ENCODE measurements around the gene HIGD2A. TPM values are rescaled to one million over a fixed set of nuclear protein-coding genes. Genes with fewer than 3 reads are reported as not detected.
"Not testable (repeated sequence)": the region's sequence is repeated elsewhere in the genome, so short reads cannot be mapped to it uniquely, and the experiment has no call there.

The HIGD2A gene
- polyA plus RNA-seq, 3 donors = 90.0 to 250 (median 202) TPM

DNA sequence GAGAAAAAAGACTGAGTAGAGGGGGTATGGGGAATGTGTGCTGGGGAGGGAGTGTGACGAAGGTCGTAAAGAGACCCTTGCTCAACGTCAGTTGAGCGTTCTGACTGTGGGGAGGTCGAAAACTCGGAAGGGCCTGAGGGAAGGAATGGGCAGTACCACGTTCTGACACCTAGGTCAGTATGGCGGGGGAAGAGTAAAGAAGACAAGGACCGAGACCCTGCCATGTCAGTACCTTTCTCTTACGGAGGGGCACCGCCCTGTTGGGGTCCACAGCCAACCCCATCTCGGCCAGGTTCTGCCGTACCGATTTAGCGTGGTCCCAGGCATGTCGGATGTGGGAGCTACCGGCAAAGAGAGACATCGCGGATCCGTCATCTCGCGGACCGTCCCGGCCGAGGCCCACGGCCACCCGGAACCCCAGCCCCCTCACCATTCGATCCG, 528 bp upstream of the HIGD2A start:
- 0 to 1% (median 0%) methylated on average over 29 of the region's 29 CpGs for WGBS, 3 donors
- no peak overlapping the region for H3K27ac ChIP-seq (ENCODE audit: low read depth, low read length)

DNA sequence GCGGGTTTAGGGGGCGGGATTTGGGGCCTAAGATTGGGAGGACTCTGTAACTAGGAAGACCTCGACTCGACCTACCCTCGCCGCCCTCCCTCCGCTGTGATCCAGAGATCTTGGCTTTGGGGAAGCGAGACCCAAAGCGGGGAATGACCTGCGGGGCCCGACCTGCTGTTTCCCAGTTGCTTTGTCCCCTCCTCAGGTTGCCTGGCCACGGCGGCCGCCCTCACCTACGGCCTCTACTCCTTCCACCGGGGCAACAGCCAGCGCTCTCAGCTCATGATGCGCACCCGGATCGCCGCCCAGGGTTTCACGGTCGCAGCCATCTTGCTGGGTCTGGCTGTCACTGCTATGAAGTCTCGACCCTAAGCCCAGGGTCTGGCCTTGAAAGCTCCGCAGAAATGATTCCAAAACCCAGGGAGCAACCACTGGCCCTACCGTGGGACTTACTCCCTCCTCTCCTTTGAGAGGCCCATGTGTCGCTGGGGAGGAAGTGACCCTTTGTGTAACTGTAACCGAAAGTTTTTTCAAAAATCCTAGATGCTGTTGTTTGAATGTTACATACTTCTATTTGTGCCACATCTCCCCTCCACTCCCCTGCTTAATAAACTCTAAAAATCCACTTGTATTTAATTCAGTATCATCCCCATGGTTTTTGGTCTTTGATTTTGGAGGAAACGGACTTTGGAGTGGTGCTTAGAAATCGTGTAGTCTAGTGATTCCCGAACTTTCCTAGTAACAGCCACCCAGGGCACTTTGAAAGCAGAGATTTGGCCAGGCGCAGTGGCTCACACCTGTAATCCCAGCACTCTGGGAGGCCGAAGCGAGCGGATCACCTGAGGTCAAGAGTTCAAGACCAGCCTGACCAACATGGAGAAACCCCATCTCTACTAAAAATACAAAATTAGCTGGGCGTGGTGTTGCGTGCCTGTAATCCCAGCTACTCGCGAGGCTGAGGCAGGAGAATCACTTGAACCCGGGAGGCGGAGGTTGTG, 878 bp downstream of the HIGD2A start:
- 25 to 29% (median 28%) methylated on average over 40 to 41 of the region's 41 CpGs for WGBS, 3 donors
- H3K27ac ChIP-seq (ENCODE audit: low read depth, low read length) = peak overlapping the region; percentile 86

DNA sequence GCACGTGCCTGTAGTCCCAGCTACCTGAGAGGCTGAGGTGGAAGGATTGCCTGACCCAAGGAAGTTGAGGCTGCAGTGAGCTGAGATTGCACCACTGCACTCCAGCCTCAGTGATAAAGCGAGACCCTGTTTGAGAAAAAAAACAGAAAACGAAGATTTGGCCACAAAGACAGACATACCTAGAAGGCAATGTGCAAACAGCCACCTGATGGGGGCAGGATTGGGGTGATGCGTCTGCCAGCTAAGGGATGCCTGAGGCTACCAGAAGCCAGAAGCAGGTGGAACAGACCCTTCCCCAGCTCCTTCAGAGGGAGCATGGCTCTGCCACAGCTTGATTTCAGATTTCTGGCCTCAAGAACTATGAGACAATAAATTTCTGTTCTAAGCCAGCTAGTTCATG, 2.9 kb downstream of the HIGD2A start:
- no peak overlapping the region for H3K27ac ChIP-seq (ENCODE audit: low read depth, low read length)
- 73 to 92% (median 92%) methylated on average over 4 of the region's 4 CpGs for WGBS, 3 donors

DNA sequence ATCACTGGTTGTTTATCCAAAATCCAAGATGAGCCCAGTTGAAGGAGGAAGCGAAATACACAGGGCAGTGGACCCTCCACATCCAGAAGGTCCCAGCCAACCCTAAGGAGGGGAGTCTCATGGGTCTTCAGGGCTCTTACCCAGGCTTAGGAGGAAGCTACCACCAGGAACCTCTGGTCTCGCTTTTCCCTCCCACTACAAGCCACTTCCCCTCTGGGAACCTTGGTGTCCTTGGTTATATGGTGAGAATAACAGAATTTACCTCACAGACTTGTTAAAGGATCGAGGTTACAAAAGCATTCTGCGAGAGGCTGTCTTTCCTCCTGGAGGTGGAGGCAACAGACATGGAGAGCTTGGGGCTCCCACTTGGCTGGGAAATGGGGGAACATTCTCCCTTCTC, 3.4 kb downstream of the HIGD2A start:
- H3K27ac ChIP-seq (ENCODE audit: low read depth, low read length) = no peak overlapping the region
- 70 to 96% (median 71%) methylated on average over 4 of the region's 4 CpGs for WGBS, 3 donors

DNA sequence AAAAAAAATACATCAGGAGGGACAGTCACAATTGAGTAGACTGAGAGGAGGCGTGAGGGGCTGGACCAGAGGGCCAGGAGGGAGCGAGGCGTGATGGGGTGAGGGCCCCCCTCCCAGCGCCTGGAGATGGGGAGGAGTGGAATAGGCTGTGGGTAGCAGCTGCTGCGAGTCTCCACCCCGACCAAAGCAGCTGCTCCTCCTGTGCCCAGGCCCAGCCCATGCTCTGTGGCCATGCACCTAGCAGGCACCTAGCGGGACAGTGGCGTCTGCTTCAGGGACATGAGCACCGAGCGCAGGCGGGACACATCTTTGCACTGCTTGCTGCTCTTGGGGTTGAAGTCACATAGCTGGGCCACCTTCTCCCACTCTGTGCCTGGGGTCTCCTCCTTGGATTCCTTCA, 4.0 kb downstream of the HIGD2A start:
- WGBS, 3 donors = 89 to 94% (median 91%) methylated on average over 11 of the region's 11 CpGs
- no peak overlapping the region for H3K27ac ChIP-seq (ENCODE audit: low read depth, low read length)

DNA sequence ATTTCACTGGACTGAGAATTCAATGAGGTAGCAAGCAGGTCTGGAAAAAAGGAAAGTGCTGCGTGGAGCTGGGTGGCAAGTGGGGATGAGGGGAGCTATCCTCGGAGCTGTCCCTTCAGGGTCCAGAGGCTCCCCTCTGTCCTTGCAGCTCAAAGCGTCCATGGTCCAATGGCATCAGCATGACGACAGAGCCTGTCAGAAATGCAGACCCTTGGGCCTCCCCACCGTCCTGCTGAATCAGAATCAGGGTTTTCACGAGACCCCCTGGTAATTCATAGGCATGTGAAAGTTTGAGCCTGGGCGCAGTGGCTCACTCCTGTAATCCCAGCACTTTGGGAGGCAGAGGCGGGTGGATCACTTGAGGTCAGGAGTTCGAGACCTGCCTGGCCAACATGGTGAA, 5.5 kb downstream of the HIGD2A start:
- 93 to 96% (median 95%) methylated on average over 9 of the region's 9 CpGs for WGBS, 3 donors
- no peak overlapping the region for H3K27ac ChIP-seq (ENCODE audit: low read depth, low read length)

DNA sequence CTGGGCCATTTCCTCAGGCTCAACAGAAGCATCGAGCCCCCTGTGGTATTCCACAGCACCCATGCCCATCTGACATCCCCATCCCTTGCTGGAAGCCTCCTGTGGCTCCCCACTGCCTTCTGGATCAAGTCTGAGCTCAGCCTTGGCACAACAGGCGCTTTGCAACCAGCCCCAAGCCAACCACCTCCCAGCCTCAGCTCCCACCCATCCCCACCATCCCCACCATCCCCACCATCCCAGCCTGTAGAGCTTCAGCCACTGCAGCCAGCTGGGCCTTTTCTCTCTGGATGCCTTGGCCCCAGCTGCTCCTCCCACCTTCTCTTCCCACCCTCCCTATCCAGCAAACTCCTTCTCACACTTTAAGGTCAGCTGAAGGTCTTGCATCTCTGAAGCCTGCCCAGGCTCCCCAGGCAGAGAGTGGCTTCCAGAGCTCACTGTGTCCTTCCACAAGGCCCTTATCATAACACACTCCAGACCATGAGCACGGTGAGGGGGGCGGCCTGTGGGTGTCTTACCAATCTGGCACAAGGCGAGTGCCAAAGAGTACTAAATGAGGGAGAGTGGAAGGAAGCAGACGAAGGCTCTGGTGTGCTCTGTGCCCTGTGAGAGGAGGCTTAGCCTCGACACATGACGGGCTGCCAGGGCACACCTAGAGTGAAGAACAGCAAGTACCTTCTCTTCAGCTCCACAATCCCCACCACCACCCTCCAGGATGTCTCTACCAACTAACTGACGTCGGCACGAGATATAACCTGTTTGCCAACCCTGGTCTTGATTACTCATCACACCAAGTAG, 6.5 kb downstream of the HIGD2A start:
- 66 to 83% (median 76%) methylated on average over 11 of the region's 11 CpGs for WGBS, 3 donors
- H3K27ac ChIP-seq (ENCODE audit: low read depth, low read length) = no peak overlapping the region

DNA sequence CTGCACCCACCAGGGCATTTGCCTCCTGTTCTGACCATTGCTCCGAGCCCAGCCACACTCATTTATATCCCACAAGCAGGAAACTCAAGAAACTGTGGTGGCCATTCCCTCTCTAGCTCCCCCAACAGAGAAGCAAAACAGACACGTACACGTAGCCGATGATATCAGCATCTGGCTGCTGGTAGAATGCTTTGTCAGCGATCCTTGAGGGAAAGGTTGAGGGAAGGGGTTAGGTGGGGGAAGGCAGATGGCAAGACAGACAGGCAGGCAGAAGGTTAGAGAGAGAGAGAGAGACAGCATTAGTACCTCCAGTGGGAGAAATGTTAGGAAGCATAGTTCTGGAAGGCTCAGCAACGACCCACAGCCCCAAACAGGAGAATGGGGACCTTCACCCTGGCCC, 7.8 kb downstream of the HIGD2A start:
- 55 to 77% (median 70%) methylated on average over 6 of the region's 6 CpGs for WGBS, 3 donors
- no peak overlapping the region for H3K27ac ChIP-seq (ENCODE audit: low read depth, low read length)

DNA sequence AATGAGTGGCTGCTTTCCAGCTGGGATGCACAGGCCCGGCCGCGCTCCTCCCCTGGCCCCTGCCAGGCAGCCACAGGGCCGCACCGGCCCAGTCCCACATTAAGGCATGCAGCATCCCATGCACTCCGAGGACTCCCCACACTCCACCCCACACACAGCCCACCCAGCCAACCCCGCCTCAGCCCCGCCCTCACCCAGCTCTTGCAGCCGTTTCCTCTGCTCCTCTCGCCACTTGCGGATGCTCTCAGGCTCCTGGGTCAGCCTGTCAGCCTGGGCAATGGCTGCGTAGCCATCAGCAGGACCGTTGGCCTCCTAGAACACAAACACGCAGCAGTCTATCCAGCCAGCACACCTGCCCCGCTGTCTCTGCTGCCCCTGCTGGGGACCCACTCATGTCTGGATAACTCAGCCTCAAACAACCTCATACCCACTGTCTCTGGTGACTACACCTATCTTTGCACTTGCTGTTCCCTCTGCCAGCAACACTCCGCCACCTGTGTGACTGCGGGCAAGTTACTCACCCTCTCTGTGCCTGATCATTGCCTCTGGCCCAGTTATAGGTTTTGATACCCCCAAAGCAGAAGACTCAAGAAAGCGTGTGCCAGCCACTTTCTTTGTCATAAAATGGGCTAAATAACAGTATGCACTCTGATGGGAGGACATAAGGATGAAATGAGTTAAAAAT, 9.3 kb downstream of the HIGD2A start:
- H3K27ac ChIP-seq (ENCODE audit: low read depth, low read length) = no peak overlapping the region
- WGBS, 3 donors = 93 to 95% (median 94%) methylated on average over 18 of the region's 18 CpGs

DNA sequence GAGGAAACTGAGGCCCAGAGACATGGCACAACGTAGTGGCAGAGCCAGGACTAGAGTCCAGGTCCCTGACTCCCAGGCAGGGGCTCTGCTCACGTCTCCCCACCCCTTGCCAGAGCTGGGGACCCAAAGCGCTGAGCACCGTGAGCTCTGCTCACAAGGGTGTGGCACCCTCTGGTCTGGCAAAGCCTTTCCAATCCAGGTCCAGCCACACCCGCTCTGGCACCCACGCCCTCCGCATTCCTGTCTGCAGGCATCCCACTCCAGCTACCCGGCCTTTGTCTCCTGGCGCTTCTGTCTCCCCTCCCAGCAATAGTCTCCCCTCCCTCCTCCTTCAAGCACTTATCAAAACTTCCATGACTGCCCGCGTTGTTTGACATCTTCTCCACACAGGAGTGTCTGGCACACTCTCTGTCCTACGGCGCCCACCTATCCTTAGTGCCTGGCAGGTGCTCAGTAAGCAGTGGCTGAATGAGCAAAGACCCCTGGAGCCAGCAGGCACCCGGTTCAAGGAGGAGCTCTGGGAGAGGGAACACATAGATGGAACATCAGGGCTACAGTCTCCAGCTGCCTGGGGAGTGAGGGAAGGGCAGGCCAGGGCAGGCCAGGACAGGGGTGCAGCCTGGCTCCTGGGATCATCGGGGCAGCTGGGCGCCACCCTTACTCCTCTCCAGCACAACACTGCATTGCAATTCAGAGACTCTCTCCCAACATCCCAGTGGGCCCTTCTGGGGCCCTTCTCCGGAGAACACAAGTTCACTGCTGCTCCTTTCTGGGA, 12.0 kb downstream of the HIGD2A start:
- WGBS, 3 donors = 75 to 82% (median 77%) methylated on average over 16 to 17 of the region's 17 CpGs
- no peak overlapping the region for H3K27ac ChIP-seq (ENCODE audit: low read depth, low read length)

DNA sequence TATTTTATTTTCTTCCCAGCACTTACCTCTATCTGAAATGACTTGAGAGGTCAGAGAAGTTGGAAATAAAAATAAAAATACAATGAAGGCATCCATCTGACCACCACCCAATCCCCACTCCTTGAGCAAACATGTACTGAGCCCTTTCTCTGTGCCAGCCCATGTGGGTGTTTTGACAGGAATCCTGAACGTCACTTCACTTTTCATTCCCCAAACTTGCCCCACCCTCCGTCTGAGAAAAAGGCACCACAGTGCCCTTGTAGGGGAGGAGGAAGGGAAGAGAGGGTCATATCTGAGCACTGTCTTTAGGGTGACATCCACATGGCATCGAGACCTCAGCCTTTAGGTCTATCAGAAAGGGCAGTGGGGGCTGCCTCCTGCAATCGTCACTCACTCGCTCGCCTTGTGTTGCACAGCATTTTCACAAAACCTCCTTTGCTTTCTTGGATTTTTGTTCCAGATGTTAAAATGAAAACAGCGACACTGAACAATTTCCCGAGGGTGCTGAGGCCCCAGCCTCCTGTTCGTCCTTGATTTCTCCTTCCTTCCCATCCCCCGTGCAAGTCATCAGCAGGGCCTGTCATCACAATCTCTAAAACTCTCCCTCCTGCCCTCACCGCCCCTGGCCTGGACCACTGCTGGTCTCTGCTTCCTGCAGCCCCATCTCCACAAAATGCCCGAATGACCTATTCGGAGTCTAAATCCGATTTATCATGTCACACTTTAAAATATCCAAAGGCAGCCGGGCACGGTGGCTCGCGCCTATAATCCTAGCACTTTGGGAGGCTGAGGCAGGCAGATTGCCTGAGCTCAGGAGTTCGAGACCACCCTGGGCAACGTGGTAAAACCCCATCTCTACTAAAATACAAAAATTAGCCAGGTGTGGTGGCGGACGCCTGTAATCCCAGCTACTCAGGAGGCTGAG, 13.0 kb downstream of the HIGD2A start:
- H3K27ac ChIP-seq (ENCODE audit: low read depth, low read length) = no peak overlapping the region
- WGBS, 3 donors = 89 to 91% (median 90%) methylated on average over 22 of the region's 22 CpGs

DNA sequence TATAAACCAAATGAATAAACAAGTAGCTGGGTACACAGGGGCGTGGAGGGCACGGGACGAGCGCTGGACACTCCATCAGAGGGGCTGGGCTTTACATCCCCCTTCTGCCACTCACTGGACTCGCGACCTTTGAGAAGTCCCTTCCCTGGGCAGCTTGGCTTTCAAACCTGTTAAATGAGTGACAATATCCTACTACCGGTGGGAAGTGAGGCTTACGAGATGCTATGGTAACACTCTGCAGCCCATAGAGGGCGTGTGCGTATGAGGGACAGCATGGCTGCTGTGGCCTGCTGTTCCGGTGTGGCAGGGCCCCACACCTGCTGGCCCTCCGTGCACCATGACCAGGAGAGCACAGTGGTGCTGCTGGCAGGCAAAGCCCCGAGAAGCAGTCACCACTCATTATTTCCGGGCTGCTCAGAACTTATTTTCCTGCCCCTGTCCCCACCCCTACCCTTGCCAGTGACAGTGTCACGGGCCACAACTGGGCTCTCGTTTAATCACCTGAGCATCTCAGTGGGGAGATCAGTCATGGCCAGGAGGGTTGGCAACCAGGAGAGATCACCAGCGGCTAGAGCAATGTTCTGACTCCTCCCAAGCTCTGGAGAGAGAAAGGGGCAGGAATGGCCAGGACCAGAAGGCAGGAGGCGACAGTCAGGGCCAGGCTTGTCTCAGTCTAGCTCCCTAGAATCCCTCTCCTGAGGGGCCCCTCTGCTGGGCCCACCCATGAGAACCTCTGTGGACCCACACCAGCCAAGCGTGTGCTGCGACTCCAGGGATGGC, 17.3 kb downstream of the HIGD2A start:
- no peak overlapping the region for H3K27ac ChIP-seq (ENCODE audit: low read depth, low read length)
- 90 to 92% (median 91%) methylated on average over 20 of the region's 20 CpGs for WGBS, 3 donors

DNA sequence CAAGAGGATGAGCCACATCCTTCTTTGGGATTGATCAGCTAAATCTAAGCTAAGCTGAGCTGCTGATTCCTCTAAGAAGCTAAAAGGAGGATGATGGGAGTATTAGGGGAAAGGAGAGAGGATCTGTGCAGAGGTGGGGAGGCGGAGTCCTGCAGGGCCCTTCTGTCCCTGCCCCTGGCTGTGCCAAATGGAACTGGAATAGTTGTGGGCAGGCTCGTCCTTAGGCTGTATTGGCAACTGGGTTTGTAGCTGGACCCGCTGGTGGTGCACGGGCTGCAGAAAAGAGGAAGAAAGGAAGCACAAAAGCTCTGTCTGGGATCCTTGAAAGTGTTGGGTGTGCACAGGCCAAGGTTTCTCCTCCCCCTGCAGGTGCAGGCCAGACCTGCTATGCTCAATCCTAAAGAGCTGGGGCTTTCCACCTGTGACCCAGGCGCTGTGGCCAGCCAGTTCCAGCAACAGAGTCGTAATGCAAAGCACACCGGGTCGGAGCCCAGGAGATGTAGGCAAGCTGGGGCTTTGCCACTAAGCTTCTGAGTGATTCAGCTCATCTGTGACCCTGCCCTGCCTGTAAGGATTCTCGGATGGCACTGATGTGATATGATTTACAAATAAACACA, 18.0 kb downstream of the HIGD2A start:
- no peak overlapping the region for H3K27ac ChIP-seq (ENCODE audit: low read depth, low read length)
- WGBS, 3 donors = 89% methylated on average over 9 of the region's 9 CpGs

DNA sequence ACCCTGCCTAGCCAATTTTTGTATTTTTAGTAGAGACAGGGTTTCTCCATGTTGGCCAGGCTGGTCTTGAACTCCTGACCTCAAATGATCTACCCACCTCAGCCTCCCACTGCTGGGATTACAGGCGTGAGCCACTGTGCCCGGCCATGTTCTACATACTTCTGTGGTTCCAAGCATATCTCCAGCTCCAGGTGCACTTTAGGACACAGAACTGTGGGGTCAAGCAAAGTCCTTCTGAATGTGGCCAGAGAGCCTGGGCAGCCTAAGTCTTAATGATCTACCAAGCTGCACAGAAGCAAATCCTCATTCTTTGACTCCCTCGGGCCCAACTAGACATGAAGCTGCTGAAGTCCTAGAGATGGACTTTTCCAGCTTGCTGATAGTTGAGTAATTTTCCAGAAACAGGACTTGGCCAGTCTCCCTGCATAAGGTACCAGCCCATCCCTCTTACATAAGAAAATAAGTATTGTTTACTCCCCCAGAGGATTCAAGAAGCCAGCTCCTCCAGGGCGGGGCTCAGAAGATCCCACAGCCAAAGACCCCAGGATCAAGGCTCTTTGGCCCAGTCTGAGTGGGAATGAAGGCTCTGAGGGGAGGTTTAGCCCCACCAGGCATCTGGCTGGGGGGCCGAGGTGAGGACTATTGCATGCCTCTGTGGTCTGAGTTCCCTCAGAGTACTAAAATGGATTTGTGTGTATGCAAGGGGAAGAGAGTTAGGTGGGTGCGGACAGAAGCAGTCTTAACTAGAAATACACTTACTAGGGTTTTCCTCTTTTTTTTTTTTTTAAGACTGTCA, 19.1 kb downstream of the HIGD2A start:
- no peak overlapping the region for H3K27ac ChIP-seq (ENCODE audit: low read depth, low read length)
- WGBS, 3 donors = 55 to 88% (median 68%) methylated on average over 6 of the region's 6 CpGs

DNA sequence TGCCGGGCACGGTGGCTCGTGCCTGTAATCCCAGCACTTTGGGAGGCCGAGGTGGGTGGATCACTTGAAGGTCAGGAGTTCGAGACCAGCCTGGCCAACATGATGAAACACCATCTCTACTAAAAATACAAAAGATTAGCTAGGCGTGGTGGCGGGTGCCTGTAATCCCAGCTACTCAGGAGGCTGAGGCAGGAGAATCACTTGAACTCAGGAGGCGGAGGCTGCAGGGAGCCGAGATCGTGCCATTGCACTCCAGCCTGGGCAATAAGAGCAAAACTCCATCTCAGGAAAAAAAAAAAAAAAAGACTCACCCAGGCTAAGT, 19.7 kb downstream of the HIGD2A start:
- whole genome bisulfite sequencing, 3 donors = 82 to 97% (median 84%) methylated on average over 9 to 10 of the region's 10 CpGs
- not testable (repeated sequence) for H3K27ac ChIP-seq (ENCODE audit: low read depth, low read length)
